HG03097 (cell line): ENCODE data around the gene PARD3.

Source experiments
- ATAC-seq: cut with Tn5 transposase; IDR thresholded peaks from one replicate; pipeline ENCODE4 v1.9.1; 2021; ENCODE audit not compliant: unreplicated experiment, low FRiP score

The PARD3 gene

DNA sequence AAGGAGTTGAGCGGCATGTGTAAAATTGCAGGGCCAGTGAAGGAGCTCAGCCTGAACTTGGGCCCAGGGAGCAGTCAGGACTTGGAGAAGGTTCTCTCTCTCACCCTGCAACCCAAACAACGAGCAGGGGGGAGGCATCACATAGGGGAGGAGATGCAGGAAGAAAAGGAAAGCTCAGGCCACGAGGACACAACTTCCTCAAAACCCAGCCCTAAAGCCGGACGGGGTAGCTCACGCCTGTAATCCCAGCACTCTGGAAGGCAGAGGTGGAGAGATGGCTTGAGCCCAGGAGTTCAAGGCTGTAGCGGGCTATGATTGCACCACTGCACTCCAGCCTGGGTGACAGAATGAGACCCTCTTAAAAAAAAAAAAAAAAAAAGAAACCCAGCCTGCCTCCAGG is 629.1 kb downstream of the PARD3 start:
- ATAC-seq = no peak

DNA sequence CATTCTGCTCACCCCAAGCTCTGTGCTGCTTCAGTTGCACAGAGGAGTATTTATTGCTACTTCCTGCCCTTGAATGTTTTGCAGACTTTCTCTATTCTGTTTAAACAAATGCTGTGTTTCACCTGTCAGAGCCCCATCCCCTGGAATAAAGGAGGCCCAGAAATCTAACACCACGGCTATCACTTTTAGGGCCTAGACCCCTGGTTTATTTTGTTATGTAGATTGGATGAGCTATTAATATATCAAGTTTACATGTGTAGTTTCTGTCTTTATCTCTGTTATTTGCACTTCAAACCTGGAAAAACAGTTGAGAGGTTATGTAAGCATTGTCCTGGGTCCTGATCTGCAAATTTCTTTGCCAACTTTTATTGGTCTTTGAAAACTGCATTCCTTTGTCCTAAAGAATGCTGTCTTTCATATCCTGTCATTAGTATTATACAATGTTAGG is 630.1 kb downstream of the PARD3 start:
- no peak for ATAC-seq

DNA sequence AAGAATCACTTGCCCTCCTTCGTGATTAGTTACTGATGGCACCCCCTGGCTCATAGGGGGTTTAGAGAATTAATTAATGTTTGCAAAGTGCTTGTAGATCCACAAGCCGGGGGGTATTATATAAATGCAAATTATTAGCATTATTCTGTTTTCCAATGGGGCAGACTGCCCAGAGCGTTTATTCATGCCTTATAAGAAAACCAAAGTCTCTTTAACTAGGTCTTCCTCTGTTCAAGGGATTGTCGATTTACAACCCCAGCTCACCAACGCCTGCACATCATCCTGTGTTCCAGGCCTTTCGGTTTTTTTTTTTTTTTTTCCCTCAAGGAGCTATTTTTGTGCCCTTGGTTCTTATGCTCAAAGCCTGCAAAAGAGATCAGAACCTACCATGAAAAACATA is 630.7 kb downstream of the PARD3 start:
- no peak for ATAC-seq

DNA sequence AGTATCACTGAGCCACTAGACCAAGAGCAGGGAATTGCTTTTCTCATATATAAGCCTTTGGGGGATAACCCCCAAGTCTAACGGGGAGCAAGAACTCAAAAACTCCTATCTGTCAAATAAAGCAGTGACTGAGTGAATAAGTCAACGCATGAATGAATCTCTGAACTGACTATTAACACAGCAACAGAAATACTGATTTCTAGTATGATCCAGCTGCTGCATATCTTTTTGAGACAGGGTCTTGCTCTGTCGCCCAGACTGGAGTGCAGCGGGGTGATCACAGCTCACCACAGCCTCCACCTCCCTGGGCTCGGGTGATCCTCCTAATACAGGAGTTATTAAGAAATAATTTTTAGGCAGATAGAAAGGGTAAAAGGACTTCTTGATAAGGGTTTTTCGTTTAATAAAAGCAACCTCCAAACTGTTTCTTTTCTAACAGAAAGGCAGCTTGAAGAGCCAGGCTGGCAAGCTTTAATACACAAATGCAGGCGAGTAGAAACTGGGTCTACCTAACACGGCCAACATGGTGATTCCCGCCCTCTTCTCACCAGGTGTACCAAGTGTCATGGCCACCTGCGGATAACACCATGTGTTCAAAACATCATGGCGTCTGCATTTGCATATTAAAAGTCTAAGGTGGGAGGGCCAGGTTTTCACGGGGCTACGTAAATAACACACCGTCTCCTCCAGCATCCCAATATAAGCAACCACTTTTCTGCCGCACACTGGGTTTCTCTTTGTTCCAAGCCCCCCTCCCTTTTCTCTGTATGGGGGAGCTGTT is 631.9 kb downstream of the PARD3 start:
- no peak for ATAC-seq

DNA sequence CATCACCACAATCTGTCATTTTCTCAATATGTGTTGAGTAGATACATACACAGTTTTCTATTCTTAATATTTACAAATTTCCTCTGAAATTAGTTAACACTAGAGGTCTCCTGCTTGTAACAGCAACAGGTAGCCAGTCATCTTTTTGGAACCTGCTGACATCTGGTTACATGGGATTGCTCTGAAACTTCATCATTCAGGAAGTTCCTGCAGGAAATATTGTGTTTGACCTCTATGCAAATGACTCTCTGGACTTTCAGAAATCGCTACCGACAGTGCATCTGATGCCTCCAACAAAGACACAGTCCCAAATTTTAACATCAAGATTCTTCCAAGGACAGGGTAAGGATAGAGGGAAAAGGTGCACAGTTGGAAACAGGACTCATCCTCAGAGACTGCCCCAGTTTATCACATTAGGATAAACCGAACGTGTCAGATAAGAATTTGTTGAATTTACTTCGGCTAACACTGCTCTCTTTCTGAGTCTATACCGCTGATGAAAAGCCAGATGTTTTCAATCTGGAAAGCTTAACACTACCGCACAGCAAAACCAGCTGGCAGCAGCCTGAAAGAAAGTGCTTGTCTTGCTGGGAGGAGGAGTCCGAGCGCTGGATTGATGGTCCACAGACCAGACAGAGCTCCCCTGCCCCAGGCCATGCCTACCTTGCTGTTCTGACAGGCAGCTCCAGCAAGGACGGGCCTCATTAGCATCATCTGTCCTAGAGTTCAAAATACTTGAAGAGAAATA is 633.4 kb downstream of the PARD3 start:
- no peak for ATAC-seq

DNA sequence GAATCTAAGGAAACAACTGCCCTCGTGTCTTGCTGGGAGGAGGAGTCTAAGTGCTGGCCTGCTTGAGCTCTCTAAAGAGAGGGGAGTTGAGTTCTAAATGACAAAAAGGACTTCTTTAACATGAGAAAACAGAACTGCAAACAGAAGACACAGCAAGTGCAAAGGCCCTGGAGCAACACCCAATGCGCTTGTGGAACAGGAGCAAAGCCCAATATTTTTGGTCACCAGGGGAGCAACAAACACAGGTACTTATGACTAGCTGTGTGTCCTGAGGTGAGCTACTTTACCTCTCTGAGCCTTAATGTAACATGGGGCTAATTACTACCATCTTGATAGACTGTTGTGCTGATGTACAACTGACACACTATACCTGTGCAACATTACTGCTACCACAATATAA is 634.3 kb downstream of the PARD3 start:
- no peak for ATAC-seq

DNA sequence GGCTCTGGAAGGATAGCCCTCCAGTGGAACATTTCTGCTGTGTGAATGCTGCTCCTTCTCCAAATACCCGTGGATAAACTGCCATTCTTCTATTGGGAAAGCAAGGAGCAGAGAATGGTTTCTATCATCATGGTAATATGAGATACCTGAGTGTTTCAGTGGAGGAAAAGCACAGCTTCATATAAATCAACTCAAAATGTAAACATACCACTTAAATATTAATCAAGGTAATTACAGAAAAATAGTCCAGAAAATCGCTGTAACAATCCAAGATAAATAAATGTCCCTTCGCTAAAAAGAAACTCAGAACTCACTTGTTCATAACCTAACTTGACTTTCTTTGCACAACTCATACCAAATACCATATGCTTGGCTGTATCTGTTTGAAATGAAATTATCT is 635.8 kb downstream of the PARD3 start:
- no peak for ATAC-seq

DNA sequence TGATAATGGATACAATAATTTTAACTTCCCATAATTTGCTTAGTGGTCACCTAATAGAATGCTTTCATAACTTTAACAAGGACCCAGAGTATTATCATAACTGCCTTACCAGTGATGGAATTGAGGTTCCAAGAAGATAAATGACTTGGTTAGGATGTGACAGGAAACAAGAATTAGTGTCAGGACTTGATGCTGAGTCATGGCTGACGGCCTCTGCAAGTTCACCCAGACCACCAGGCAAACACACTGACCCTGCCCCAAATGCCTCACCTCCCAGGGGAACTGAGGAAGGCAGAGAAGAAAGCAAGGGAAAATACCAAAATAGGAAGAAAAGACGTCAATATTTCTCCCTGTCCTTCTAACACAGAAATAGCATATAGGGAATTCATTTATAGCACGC is 636.3 kb downstream of the PARD3 start:
- ATAC-seq = no peak

DNA sequence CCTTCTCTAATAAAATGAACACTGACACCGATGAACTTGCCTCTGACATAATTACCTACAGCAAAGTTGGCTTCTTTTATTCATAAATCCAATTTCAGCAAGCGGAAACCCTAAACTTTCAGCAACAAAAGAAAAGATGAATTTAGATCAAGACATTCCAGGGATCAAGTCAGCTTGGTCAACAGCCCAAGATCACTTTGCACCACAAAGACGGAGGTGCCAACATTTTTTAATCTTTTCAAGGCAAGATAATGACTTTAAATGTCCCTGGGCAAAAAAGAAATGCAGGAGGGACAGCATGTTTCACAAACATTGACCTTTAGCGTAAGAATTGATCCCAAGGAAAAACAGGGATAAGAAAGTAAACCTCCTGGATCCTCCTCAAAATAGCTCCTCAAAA is 636.9 kb downstream of the PARD3 start:
- ATAC-seq = no peak

DNA sequence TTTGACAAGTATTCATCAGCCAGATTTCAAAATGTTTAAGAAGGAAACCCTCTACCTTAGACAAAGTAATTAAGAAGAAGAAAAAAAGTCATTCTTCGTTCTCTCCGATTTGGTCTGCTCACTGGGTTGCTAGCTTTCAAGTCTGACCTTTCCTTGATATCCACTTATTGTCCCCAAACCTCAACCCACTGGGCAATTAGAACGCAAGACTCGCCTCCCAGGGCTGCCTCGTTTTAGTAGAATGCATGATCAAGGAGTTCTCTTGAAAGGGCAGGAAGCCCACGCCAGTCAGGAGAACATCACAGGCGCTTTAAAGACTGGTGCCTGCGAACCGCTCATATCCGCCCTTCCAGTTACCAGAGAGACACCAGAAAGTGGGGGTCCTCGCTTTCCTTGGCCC is 637.7 kb downstream of the PARD3 start:
- ATAC-seq = no peak

DNA sequence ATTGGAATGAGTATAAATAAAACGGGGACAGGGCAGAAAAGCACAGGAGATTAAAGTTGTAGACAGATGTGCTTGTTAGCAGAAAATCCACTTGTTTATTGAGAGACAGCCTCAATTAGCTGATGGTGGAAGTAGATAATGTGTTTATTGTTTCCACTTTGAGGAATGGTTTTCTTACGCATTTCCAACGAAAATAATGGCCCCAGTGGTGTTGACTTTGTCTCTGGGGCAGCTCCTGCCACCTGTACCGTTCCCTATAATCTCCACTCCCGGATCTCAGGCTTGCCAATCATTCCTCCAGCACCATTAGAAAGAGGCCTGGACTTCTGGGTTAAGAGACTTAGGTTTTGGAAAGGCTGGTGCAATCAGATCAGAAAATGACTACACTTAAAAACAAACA is 638.7 kb downstream of the PARD3 start:
- no peak for ATAC-seq

DNA sequence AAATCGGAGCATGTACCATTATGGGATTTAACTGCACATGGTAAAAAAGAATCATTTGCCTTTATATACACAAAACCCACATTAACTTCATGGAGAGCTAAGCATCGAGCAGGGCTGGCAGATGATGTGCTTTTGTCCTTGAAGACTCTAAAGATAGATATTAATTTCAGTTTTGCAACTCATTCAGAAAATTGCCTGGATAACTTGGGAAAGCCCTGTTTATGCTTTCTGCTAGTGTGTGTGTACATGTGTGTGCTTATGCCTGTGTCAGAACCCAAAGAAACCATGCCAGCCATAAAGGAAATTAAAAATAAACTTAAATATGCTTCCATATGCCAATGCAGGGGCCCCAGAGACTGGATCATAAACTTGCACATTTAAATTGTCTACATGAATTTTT is 640.0 kb downstream of the PARD3 start:
- no peak for ATAC-seq

DNA sequence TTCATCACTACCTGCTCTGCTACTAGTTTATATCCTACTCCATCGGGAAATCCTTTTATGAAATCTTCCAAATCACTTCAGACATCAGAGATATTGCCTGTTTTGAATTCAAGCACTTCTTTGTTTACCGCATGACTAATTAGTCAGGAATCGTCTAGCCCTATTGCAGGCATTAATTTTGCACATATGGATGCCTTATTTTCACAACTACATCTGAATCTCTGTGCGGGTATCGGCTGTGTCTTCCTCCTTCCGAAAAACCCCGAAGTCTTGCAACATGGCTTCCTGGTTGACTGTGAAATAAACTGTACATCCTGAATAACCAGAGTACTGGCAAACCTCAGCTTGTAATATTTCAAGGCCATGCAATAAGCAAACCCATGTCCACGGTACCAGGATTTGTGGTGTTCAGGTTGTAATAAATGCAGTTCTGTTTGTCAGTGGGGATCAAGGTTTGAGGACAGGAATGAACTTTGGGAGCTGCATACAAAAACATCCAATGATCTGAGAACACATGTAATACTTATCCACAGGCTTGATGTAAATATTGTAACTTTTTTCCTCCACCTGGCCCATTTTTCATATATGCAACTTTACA is 642.1 kb downstream of the PARD3 start:
- no peak for ATAC-seq

DNA sequence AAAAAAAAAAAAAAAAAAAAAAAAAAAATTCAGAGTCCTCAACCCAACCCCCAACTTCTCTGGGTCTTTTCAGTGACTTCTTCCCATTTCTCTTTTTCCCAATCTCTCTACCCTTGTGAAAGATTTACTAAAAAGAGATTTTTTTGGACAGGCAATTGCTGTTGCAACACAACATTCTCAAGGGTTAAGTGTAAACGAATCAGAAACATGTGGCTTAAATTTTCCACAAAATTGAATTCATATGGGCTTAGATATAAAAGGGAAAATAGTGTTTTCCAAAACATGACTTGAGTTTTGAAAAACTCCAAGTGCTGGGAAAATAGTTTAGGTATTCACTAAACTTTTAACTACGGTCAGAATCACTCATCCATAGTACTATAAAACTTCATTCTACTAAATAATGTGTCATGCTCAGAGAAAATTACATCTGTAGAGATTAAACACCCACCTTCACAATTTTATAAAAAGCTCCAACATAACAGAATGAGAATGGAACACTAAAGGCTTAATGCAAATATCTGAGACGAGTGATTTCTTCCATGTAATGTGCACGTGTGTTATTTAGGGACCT is 643.1 kb downstream of the PARD3 start:
- no peak for ATAC-seq

DNA sequence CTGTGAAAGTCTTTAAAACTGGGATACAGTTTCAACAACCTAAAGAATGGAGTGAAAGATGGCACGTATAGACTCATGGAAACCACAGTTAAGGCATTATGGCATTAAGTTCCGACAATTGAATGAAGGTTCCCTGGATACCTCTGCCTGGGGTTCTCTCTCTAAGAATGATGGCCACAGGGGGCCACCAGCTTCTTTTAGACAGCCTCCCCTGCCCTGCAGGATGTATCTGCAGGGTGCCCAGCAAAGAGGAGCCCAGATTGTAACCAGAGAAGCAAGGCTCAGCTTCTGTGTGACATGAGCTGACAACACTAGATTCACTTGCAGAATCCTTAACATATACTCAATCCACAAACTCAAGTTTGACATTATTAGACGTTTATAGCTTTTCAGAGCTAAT is 645.4 kb downstream of the PARD3 start:
- no peak for ATAC-seq

DNA sequence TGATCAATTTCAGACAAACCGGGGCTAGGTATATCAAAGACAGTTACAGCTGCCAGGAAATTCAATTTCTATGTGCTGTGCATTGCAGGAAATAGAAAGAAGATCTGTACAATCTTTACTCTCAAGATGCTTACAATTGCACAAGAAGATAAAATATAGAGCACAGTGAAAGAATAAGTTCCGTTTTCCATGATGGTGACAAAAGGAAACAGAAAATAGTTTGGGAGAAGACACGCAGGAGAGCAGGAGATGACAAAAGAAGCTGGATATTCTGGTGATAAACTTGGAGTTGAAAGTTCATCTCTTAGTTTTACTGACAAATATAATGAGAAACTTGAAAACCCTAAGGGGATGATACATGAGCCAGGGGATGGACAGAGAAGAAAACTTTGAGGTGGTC is 646.0 kb downstream of the PARD3 start:
- no peak for ATAC-seq

DNA sequence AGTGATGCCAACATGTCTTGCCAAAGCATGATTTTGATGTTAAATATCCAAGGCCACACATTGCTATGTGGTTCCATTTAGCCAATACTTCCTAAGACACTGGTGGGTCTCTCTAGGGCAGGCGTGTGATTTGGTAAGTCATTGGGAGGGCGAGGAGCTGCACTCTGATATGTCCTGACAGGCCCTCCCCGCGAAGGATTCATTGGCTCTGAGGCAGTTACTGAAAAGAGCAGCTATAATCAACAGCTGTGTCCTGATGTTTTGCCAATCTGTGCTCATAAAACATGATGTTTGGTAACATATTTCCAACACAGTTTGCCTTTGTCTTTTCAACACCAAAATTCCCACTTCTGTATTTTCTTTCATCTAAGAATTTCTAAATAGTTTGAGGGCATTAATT is 646.7 kb downstream of the PARD3 start:
- ATAC-seq = no peak

DNA sequence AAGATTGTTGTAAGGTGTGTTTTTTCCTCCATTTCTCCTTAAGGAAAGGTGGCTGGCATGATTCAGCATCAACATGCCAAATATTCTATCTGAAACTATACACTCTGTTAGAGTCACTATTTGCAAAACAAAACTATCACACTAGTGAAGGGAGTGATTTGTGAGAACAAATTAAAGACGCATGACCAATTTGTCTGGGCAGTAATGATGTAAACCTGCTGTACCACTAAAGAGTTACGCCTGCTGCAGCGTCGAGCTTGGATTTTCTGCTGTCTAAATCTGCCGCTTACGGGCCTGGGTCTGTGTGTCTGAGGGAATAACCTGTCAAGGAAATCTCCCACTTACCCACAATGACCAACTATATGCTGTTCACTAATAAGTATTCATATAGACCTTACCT is 648.3 kb downstream of the PARD3 start:
- no peak for ATAC-seq

DNA sequence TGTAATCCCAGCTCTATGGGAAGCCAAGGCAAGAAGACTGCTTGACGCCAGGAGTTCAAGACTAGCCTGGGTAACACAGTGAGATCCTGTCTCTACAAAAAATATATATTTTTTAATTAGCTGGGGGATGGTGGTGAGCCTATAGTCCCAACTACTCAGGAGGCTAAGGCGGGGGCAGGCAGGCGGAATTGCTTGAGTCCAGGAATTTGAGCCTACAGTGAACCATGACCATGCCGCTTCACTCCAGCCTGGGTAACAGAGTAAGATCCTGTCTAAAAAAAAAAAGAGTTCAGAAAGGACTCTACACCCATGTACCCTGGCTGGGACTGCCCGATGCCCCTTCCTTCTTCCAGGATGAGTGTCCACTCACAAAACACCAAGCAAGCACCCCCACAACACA is 648.7 kb downstream of the PARD3 start:
- ATAC-seq = no peak

DNA sequence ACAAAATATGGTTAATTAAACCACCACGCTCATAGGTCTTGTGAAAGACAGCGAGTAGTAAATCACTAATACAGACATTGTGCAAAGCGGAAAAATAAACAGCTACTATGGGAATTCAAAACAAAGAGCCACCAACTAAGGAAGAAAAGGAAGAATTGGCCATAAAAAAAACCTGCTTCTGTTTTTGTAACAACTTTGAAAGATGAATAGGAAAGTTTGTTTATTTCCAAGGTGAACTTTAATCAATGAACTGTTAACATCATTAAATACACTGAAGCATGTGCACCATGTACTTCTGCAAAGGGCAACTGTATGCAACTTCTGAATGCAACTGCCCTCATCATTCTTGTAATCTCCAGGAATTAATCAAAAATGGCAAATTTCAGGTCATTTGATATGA is 651.1 kb downstream of the PARD3 start:
- no peak for ATAC-seq

DNA sequence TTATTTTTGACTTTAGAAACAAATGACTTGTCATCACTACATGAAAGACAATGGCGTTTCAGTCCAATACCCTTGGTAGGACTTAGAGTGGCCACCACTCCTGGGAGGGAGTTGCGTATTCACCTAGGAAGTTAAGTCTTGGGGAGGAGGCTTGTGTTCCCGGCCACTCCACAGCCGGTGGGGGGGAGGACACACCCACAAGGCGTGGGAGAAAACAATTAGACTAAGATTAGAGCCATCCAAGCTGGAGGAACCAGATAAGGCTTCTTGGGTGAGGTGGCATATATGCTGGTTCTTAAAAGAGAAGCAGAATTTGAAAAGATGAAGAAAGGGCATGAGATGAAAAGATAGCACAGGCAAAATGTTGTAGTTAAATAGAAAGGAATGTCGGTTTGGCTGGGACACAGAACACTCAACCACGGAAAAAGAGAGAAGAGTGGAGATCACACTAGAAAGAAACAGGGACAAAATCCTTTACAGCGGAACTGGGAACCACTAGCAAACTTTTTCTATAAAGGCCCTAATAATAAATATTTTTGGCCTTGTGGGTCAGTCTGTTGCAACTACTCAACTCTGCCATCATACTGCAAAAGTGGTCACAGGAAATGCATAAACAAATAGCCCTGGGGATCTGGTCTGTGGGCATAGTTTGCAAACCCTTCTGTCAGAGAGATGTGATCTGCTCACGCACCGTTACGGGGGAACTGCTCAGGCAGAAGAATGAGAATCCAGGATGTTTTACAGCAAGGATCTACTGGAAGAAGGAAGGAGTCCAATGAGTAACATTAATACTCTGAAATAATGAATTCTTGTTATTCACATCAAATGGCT is 651.8 kb downstream of the PARD3 start:
- ATAC-seq = no peak
